HCT116 (cell line): ENCODE data around the gene SLC46A3. TPM values are rescaled to one million over a fixed set of nuclear protein-coding genes. Genes with fewer than 3 reads are reported as not detected.

Experiments
- ATAC-seq: fragments of 200-7000 bp; cut with Tn5 transposase; 2 replicates; pipeline ENCODE4 v1.9.1; 2020; ENCODE audit warnings: mild to moderate bottlenecking, moderate library complexity
- BruUV-seq: library from RNA; stranded (reverse); fragments of 400-500 nt; replicated peaks from 2 replicates; lab custom pipeline; 2021; lab: Mats Ljungman, UMichigan
- CTCF ChIA-PET: fragments of 300-600 bp; sonication (Branson Sonifier 250); formaldehyde crosslinking; loops from one replicate; lab custom pipeline; 2021; ENCODE audit warnings: antibody characterized with exemption; lab: Charles Lee
- POLR2A ChIA-PET: fragments of 300-600, 350-600 bp; sonication (Branson Sonifier 250); formaldehyde crosslinking; loops from one replicate; lab custom pipeline; 2021; ENCODE audit warnings: antibody characterized with exemption; lab: Charles Lee
- RAD21 ChIA-PET, 2 experiments: fragments of 300-600 bp; sonication (Branson Sonifier 250); formaldehyde crosslinking; loops; one replicate each; lab custom pipeline; 2023; ENCODE audit warnings: low total read pairs in 2 of 2; ENCODE audit not compliant: uncharacterized antibody in 2 of 2, unreplicated experiment in 2 of 2, low non-redundant PET in 1 of 2; lab: Charles Lee
- DNase-seq: peaks from one replicate; pipeline ENCODE4 v3.0.0-alpha.2; 2010; ENCODE audit warnings: low read depth, low spot score
- H2AFZ ChIP-seq: fragments of 200-600 bp; shearing (Covaris generic), sonication (generic); 2 replicates; pipeline ENCODE4 v1.6.1; 2017; ENCODE audit warnings: low read depth, mixed run types, mixed read lengths, antibody characterized with exemption, low read length; ENCODE audit not compliant: poor library complexity, severe bottlenecking
- H3K27ac ChIP-seq: 2 replicates; pipeline ENCODE4 v1.5.1; 2012; ENCODE audit warnings: low read depth, low read length
- H3K27me3 ChIP-seq: fragments of 200-600 bp; sonication (generic); 2 replicates; pipeline ENCODE4 v1.6.1; 2016; ENCODE audit warnings: mixed run types, low read length, mixed read lengths; ENCODE audit not compliant: insufficient read depth
- H3K36me3 ChIP-seq, 2 experiments: fragments of 200-500 bp in 1 of 2; fragments of 200-600 bp in 1 of 2; sonication (Bioruptor generic) in 1 of 2; sonication (generic) in 1 of 2; 2 replicates each; pipeline versions ENCODE4 v1.5.1 to v1.6.1; 2014 to 2016; ENCODE audit warnings: low read length in 2 of 2, inconsistent platforms in 1 of 2, mixed read lengths in 1 of 2, mixed run types in 1 of 2; ENCODE audit not compliant: insufficient read depth in 2 of 2, control insufficient read depth in 1 of 2
- H3K4me1 ChIP-seq, 2 experiments: fragments of 200-600 bp in 1 of 2; sonication (generic) in 1 of 2; 2 replicates each; pipeline versions ENCODE4 v1.5.1 to v1.6.1; 2012 to 2017; ENCODE audit warnings: low read length in 2 of 2, inconsistent platforms in 1 of 2, mild to moderate bottlenecking in 1 of 2, mixed read lengths in 1 of 2, mixed run types in 1 of 2, moderate library complexity in 1 of 2; ENCODE audit not compliant: insufficient read depth in 2 of 2, control insufficient read depth in 1 of 2
- H3K4me2 ChIP-seq: fragments of 200-600 bp; sonication (generic); 2 replicates; pipeline ENCODE4 v1.6.1; 2017; ENCODE audit warnings: mixed run types, low read length, mixed read lengths
- H3K4me3 ChIP-seq, 2 experiments: fragments of 200-600 bp in 1 of 2; sonication (generic) in 1 of 2; replicated peaks in 1 of 2; 2 replicates each; pipeline ENCODE4 v1.5.1; 2011 to 2016; ENCODE audit warnings: low read length in 2 of 2, control low read depth in 1 of 2, low read depth in 1 of 2, mild to moderate bottlenecking in 1 of 2, mixed read lengths in 1 of 2, mixed run types in 1 of 2
- H3K79me2 ChIP-seq: fragments of 200-600 bp; sonication (generic); 2 replicates; pipeline ENCODE4 v1.6.1; 2017; ENCODE audit warnings: mild to moderate bottlenecking, mixed run types, low read length, moderate library complexity, mixed read lengths; ENCODE audit not compliant: insufficient read depth
- H3K9ac ChIP-seq: fragments of 200-600 bp; sonication (generic); 2 replicates; pipeline ENCODE4 v1.6.1; 2016; ENCODE audit warnings: low read length, mixed read lengths
- H3K9me2 ChIP-seq: fragments of 200-600 bp; sonication (generic), shearing (Covaris generic); 2 replicates; pipeline ENCODE4 v1.6.1; 2017; ENCODE audit warnings: mixed run types, mild to moderate bottlenecking, moderate library complexity; ENCODE audit not compliant: insufficient read depth
- H3K9me3 ChIP-seq, 2 experiments: fragments of 200-500 bp in 1 of 2; fragments of 200-600 bp in 1 of 2; sonication (Bioruptor generic) in 1 of 2; sonication (generic) in 1 of 2; 2 replicates each; pipeline ENCODE4 v1.6.1; 2014 to 2017; ENCODE audit warnings: low read length in 2 of 2, mixed read lengths in 2 of 2, inconsistent platforms in 1 of 2, low read depth in 1 of 2, mild to moderate bottlenecking in 1 of 2, mixed run types in 1 of 2, moderate library complexity in 1 of 2; ENCODE audit not compliant: control insufficient read depth in 1 of 2, insufficient read depth in 1 of 2
- H4K20me1 ChIP-seq: fragments of 200-600 bp; sonication (generic), shearing (Covaris generic); 2 replicates; pipeline ENCODE4 v1.6.1; 2017; ENCODE audit warnings: mixed run types, mild to moderate bottlenecking, moderate library complexity; ENCODE audit not compliant: insufficient read depth
- CBX3 ChIP-seq: IDR thresholded peaks from 2 replicates; pipeline ENCODE4 v1.6.1; 2012; ENCODE audit warnings: low read depth
- CEBPB ChIP-seq: IDR thresholded peaks from 2 replicates; pipeline ENCODE4 v1.6.1; 2012; ENCODE audit warnings: low read depth
- ELF1 ChIP-seq: IDR thresholded peaks from 2 replicates; pipeline ENCODE4 v1.6.1; 2012; ENCODE audit warnings: low read depth, borderline replicate concordance
- EZH2 ChIP-seq: fragments of 200-600 bp; sonication (generic); IDR thresholded peaks from 2 replicates; pipeline ENCODE4 v1.6.1; 2017; ENCODE audit warnings: antibody characterized with exemption, mixed run types
- EZH2phosphoT487 ChIP-seq: fragments of 200-600 bp; IDR thresholded peaks from 2 replicates; pipeline ENCODE4 v1.6.1; 2018; ENCODE audit warnings: antibody characterized with exemption, borderline replicate concordance
- FOSL1 ChIP-seq: IDR thresholded peaks from 2 replicates; pipeline ENCODE4 v1.6.1; 2012; ENCODE audit warnings: low read depth
- POLR2A ChIP-seq: IDR thresholded peaks from 2 replicates; pipeline ENCODE4 v1.7.0; 2011; ENCODE audit warnings: borderline replicate concordance; ENCODE audit not compliant: insufficient read depth, insufficient read length; ENCODE audit errors: extremely low read depth
- POLR2AphosphoS5 ChIP-seq: IDR thresholded peaks from 2 replicates; pipeline ENCODE4 v1.6.1; 2011; ENCODE audit warnings: mild to moderate bottlenecking, low read depth, low read length, moderate library complexity
- RAD21 ChIP-seq: IDR thresholded peaks from 2 replicates; pipeline ENCODE4 v1.6.1; 2012; ENCODE audit warnings: low read depth, mild to moderate bottlenecking
- SIN3A ChIP-seq: IDR thresholded peaks from 2 replicates; pipeline ENCODE4 v1.6.1; 2012; ENCODE audit warnings: low read depth
- SP1 ChIP-seq: IDR thresholded peaks from 2 replicates; pipeline ENCODE4 v1.6.1; 2012; ENCODE audit warnings: low read depth
- SRF ChIP-seq: IDR thresholded peaks from 2 replicates; pipeline ENCODE4 v1.6.1; 2012; ENCODE audit warnings: low read depth
- TCF7L2 ChIP-seq: IDR thresholded peaks from 2 replicates; pipeline ENCODE4 v1.7.0; 2011; ENCODE audit warnings: borderline replicate concordance, inconsistent platforms; ENCODE audit not compliant: insufficient read depth, insufficient read length; ENCODE audit errors: extremely low read depth
- YY1 ChIP-seq: IDR thresholded peaks from 2 replicates; pipeline ENCODE4 v1.6.1; 2011; ENCODE audit warnings: low read length, low read depth, moderate library complexity, mild to moderate bottlenecking; ENCODE audit not compliant: insufficient replicate concordance; ENCODE audit errors: extremely low read depth
- ZFX ChIP-seq: fragments of 450-650 bp; IDR thresholded peaks from 2 replicates; pipeline ENCODE4 v1.6.1; 2017
- ZNF274 ChIP-seq: fragments of 200-500 bp; sonication (Bioruptor generic); IDR thresholded peaks from 2 replicates; pipeline ENCODE4 v1.6.1; 2014; ENCODE audit warnings: mild to moderate bottlenecking, low read depth, low read length, inconsistent platforms
- intact Hi-C: fragments of 100-400 bp; cut with micrococcal nuclease; formaldehyde crosslinking; loops from 2 replicates; pipeline ENCODE4 v1.10.0; 2022
- total RNA-seq: library from RNA; stranded (reverse); gene quantifications from one replicate; pipeline ENCODE4 v1.2.1, GENCODE V29; 2021; ENCODE audit not compliant: unreplicated experiment
- TF ChIP-seq, protein P1 (sequence below): IDR thresholded peaks from 2 replicates; pipeline ENCODE4 v1.6.1; 2012
- TF ChIP-seq, protein P2 (sequence below): IDR thresholded peaks from 2 replicates; pipeline ENCODE4 v1.6.1; 2012; ENCODE audit warnings: low read depth
- TF ChIP-seq, protein P3 (sequence below), 3 experiments: fragments of 200-600 bp in 1 of 3; sonication (generic) in 1 of 3; IDR thresholded peaks in 2 of 3; conservative IDR thresholded peaks in 1 of 3; 2 replicates each; pipeline ENCODE4 v1.5.1; 2012 to 2017; ENCODE audit warnings: low read depth in 2 of 3, low read length in 2 of 3, antibody characterized with exemption in 1 of 3, borderline replicate concordance in 1 of 3, control low read depth in 1 of 3, mild to moderate bottlenecking in 1 of 3, mixed read lengths in 1 of 3, mixed run types in 1 of 3, moderate library complexity in 1 of 3; ENCODE audit not compliant: insufficient read depth in 1 of 3
- TF ChIP-seq, protein P4 (sequence below): IDR thresholded peaks from 2 replicates; pipeline ENCODE4 v1.6.1; 2011; ENCODE audit warnings: mild to moderate bottlenecking, low read length, moderate library complexity; ENCODE audit not compliant: insufficient replicate concordance; ENCODE audit errors: extremely low read depth

SLC46A3 gene
- total RNA-seq, 1 experiment from 2014 or later = 0.93 TPM

DNA sequence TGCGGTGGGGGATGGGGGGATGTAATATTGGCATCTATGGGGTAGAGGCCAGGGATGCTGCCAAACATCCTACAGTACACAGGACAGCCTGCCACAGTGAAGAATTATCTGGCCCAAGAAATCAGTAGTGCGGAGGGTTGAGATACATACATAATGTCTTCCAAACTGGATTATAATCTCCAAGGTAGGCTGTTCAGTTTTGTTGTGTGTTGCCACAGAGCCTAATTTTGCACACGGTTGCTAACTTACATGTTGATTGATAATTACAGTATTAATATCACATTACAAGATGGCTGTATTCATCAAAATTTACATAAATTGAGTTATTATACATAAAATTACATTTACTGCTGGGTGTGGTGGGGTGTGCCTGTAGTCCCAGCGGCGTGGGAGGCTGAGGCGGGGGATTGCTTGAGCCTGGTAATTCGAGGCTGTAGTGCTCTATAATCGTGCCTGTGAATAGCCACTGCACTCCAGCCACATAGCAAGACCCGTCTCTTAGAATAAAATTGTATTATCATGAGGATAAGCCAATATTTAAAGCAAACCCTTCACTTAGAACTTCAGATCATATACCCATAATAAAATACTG lies 51.8 kb downstream of the SLC46A3 start:
- no TSS peak for BruUV-seq
- POLR2A ChIA-PET = no interaction called here
- no peak overlapping the region for H3K27ac ChIP-seq
- RAD21 ChIA-PET = no interaction called here
- DNase-seq = no peak
- H3K9me3 ChIP-seq = no peaks in the 10 kb centered on the region
- H3K9ac ChIP-seq = no peak overlapping the region
- H3K36me3 ChIP-seq = peaks cover 80 to 96% of the 10 kb centered on the region in 2 experiments
- TF ChIP-seq ELF1 (no peak), EZH2 (no peak), YY1 (no peak), CEBPB (no peak), ZFX (no peak), SIN3A (no peak), RAD21 (no peak), SP1 (no peak), POLR2AphosphoS5 (no peak), TCF7L2 (no peak), FOSL1 (no peak), SRF (no peak), CBX3 (no peak), EZH2phosphoT487 (no peak), POLR2A (no peak), ZNF274 (no peak)
- TF ChIP-seq, protein P1, sequence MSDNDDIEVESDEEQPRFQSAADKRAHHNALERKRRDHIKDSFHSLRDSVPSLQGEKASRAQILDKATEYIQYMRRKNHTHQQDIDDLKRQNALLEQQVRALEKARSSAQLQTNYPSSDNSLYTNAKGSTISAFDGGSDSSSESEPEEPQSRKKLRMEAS = no peak
- TF ChIP-seq, protein P2, sequence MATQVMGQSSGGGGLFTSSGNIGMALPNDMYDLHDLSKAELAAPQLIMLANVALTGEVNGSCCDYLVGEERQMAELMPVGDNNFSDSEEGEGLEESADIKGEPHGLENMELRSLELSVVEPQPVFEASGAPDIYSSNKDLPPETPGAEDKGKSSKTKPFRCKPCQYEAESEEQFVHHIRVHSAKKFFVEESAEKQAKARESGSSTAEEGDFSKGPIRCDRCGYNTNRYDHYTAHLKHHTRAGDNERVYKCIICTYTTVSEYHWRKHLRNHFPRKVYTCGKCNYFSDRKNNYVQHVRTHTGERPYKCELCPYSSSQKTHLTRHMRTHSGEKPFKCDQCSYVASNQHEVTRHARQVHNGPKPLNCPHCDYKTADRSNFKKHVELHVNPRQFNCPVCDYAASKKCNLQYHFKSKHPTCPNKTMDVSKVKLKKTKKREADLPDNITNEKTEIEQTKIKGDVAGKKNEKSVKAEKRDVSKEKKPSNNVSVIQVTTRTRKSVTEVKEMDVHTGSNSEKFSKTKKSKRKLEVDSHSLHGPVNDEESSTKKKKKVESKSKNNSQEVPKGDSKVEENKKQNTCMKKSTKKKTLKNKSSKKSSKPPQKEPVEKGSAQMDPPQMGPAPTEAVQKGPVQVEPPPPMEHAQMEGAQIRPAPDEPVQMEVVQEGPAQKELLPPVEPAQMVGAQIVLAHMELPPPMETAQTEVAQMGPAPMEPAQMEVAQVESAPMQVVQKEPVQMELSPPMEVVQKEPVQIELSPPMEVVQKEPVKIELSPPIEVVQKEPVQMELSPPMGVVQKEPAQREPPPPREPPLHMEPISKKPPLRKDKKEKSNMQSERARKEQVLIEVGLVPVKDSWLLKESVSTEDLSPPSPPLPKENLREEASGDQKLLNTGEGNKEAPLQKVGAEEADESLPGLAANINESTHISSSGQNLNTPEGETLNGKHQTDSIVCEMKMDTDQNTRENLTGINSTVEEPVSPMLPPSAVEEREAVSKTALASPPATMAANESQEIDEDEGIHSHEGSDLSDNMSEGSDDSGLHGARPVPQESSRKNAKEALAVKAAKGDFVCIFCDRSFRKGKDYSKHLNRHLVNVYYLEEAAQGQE = no peak
- TF ChIP-seq, protein P3, sequence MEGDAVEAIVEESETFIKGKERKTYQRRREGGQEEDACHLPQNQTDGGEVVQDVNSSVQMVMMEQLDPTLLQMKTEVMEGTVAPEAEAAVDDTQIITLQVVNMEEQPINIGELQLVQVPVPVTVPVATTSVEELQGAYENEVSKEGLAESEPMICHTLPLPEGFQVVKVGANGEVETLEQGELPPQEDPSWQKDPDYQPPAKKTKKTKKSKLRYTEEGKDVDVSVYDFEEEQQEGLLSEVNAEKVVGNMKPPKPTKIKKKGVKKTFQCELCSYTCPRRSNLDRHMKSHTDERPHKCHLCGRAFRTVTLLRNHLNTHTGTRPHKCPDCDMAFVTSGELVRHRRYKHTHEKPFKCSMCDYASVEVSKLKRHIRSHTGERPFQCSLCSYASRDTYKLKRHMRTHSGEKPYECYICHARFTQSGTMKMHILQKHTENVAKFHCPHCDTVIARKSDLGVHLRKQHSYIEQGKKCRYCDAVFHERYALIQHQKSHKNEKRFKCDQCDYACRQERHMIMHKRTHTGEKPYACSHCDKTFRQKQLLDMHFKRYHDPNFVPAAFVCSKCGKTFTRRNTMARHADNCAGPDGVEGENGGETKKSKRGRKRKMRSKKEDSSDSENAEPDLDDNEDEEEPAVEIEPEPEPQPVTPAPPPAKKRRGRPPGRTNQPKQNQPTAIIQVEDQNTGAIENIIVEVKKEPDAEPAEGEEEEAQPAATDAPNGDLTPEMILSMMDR (IDR thresholded peaks at IDR 0.05 in 2 of 3, conservative IDR thresholded peaks at IDR 0.05 in 1 of 3; ENCODE audit: borderline replicate concordance in 1 of 3, insufficient read depth in 1 of 3, low read depth in 2 of 3, low read length in 2 of 3) = no peak
- TF ChIP-seq, protein P4, sequence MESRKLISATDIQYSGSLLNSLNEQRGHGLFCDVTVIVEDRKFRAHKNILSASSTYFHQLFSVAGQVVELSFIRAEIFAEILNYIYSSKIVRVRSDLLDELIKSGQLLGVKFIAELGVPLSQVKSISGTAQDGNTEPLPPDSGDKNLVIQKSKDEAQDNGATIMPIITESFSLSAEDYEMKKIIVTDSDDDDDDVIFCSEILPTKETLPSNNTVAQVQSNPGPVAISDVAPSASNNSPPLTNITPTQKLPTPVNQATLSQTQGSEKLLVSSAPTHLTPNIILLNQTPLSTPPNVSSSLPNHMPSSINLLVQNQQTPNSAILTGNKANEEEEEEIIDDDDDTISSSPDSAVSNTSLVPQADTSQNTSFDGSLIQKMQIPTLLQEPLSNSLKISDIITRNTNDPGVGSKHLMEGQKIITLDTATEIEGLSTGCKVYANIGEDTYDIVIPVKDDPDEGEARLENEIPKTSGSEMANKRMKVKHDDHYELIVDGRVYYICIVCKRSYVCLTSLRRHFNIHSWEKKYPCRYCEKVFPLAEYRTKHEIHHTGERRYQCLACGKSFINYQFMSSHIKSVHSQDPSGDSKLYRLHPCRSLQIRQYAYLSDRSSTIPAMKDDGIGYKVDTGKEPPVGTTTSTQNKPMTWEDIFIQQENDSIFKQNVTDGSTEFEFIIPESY = no peak
- H2AFZ ChIP-seq = no peak overlapping the region
- H3K4me3 ChIP-seq = no peak overlapping the region
- peaks cover 95% of the 10 kb centered on the region for H3K79me2 ChIP-seq
- no peaks in the 10 kb centered on the region for H3K27me3 ChIP-seq
- no peaks in the 10 kb centered on the region for H3K9me2 ChIP-seq
- CTCF ChIA-PET = no interaction called here
- no peak for ATAC-seq
- H3K4me2 ChIP-seq = no peak overlapping the region
- intact Hi-C loops = no loop called here
- H4K20me1 ChIP-seq = peaks cover 8% of the 10 kb centered on the region; the same call in 1 of the 2 replicates
- no peaks in the 10 kb centered on the region for H3K4me1 ChIP-seq
